ENCODE measurements around the gene MLYCD.

GRCh38 chr16:83973581-83974385 lies 74.9 kb downstream of the MLYCD start:
- TF ChIP-seq GATA2 (IDR thresholded peaks at IDR 0.05; ENCODE audit: low read depth, low read length) (no peak), GATA3 (IDR thresholded peaks at IDR 0.05; ENCODE audit: low read depth, low read length) (no peak)
